Uterus (tissue), 2 donors: ENCODE data around the gene NUTM1.

Experiments
- CTCF ChIP-seq, 4 experiments: fragments of 200-600 bp in 2 of 4; fragments of 450-650 bp in 2 of 4; sonication (generic) in 2 of 4; IDR thresholded peaks; one replicate each; pipeline ENCODE4 v1.5.1; 2016 to 2019; ENCODE audit warnings: antibody characterized with exemption in 4 of 4, mild to moderate bottlenecking in 2 of 4, moderate library complexity in 1 of 4
- POLR2A ChIP-seq, 2 donors: fragments of 450-650 bp; IDR thresholded peaks; one replicate each; pipeline ENCODE4 v1.6.1; 2016; ENCODE audit warnings: antibody characterized with exemption in 2 of 2, mild to moderate bottlenecking in 1 of 2, moderate library complexity in 1 of 2

GRCh38 chr15:34336991-34337556 is 6.0 kb upstream of the NUTM1 start:
- no peak for TF ChIP-seq POLR2A (IDR thresholded peaks at IDR 0.05)
- no peak for TF ChIP-seq CTCF (IDR thresholded peaks at IDR 0.05)
